ENCODE measurements around the gene GALNT11.
"Not testable (repeated sequence)": the region's sequence is repeated elsewhere in the genome, so short reads cannot be mapped to it uniquely, and the experiment has no call there.

Gene GALNT11

GRCh38 chr7:152027491-152028365 is 2.3 kb downstream of the GALNT11 start:
- not testable (repeated sequence) for DNase-seq (ENCODE audit: low read depth, low spot score)

GRCh38 chr7:152030059-152030458 is 4.6 kb downstream of the GALNT11 start:
- DNase-seq (ENCODE audit: low read depth, low spot score), result not testable (repeated sequence)

GRCh38 chr7:152030639-152031038 is 5.2 kb downstream of the GALNT11 start:
- DNase-seq (ENCODE audit: low read depth, low spot score), result not testable (repeated sequence)

- no peak for DNase-seq (ENCODE audit: low read depth, low spot score)
These were observed 10.3 kb downstream of the GALNT11 start for GRCh38 chr7:152035817-152036216.

- not testable (repeated sequence) for DNase-seq (ENCODE audit: low read depth, low spot score)
These were observed 12.9 kb downstream of the GALNT11 start for GRCh38 chr7:152038410-152038809.

- not testable (repeated sequence) for DNase-seq (ENCODE audit: low read depth, low spot score)
These were observed 17.6 kb downstream of the GALNT11 start for GRCh38 chr7:152043086-152043485.

- DNase-seq (ENCODE audit: low read depth, low spot score), result not testable (repeated sequence)
These were observed 19.4 kb downstream of the GALNT11 start for GRCh38 chr7:152044909-152045308.

GRCh38 chr7:152046531-152046930 is 21.1 kb downstream of the GALNT11 start:
- DNase-seq (ENCODE audit: low read depth, low spot score), result no peak

- DNase-seq (ENCODE audit: low read depth, low spot score), result no peak
These were observed 22.6 kb downstream of the GALNT11 start for GRCh38 chr7:152048051-152048450.

GRCh38 chr7:152050547-152050971 is 25.1 kb downstream of the GALNT11 start:
- no peak for DNase-seq (ENCODE audit: low read depth, low spot score)

GRCh38 chr7:152051968-152052367 is 26.5 kb downstream of the GALNT11 start:
- no peak for DNase-seq (ENCODE audit: low read depth, low spot score)

GRCh38 chr7:152052771-152053170 is 27.3 kb downstream of the GALNT11 start:
- DNase-seq (ENCODE audit: low read depth, low spot score), result no peak

- no peak for DNase-seq (ENCODE audit: low read depth, low spot score)
These were observed 29.1 kb downstream of the GALNT11 start for GRCh38 chr7:152054367-152055230.

GRCh38 chr7:152056621-152057274 is 31.3 kb downstream of the GALNT11 start:
- no peak for DNase-seq (ENCODE audit: low read depth, low spot score)

GRCh38 chr7:152059311-152059710 is 33.8 kb downstream of the GALNT11 start:
- no peak for DNase-seq (ENCODE audit: low read depth, low spot score)

GRCh38 chr7:152061086-152061485 is 35.6 kb downstream of the GALNT11 start:
- not testable (repeated sequence) for DNase-seq (ENCODE audit: low read depth, low spot score)

- not testable (repeated sequence) for DNase-seq (ENCODE audit: low read depth, low spot score)
These were observed 37.7 kb downstream of the GALNT11 start for GRCh38 chr7:152063192-152063591.

- not testable (repeated sequence) for DNase-seq (ENCODE audit: low read depth, low spot score)
These were observed 38.3 kb downstream of the GALNT11 start for GRCh38 chr7:152063821-152064220.

GRCh38 chr7:152065800-152066344 is 40.4 kb downstream of the GALNT11 start:
- DNase-seq (ENCODE audit: low read depth, low spot score), result not testable (repeated sequence)

- DNase-seq (ENCODE audit: low read depth, low spot score), result no peak
These were observed 46.9 kb downstream of the GALNT11 start for GRCh38 chr7:152072421-152072820.

- DNase-seq (ENCODE audit: low read depth, low spot score), result no peak
These were observed 47.9 kb downstream of the GALNT11 start for GRCh38 chr7:152073352-152073751.
